Common myeloid progenitor, CD34-positive (primary cell): ENCODE results near the gene SLX4IP.

ENCODE experiments used
- CTCF ChIA-PET: fragments of 350-600 bp; sonication (Branson Sonifier 250); formaldehyde crosslinking; loops from one replicate; lab custom pipeline; 2021; ENCODE audit warnings: antibody characterized with exemption; lab: Charles Lee
- POLR2A ChIA-PET: fragments of 350-600 bp; sonication (Branson Sonifier 250); formaldehyde crosslinking; loops from one replicate; lab custom pipeline; 2021; ENCODE audit warnings: antibody characterized with exemption; lab: Charles Lee
- DNase-seq, 3 donors: peaks; one replicate each; pipeline versions ENCODE4 v3.0.0 to v3.0.0-alpha.2; 2013
- H3K27ac ChIP-seq, 2 experiments: 1 replicate in 1 of 2; 2 replicates in 1 of 2; pipeline ENCODE4 v1.7.0; 2013; ENCODE audit warnings: inconsistent platforms in 2 of 2, low read length in 2 of 2, mild to moderate bottlenecking in 2 of 2, low read depth in 1 of 2, moderate library complexity in 1 of 2; ENCODE audit not compliant: severe bottlenecking in 2 of 2, insufficient read depth in 1 of 2, poor library complexity in 1 of 2
- H3K27me3 ChIP-seq, 5 experiments: replicated peaks in 2 of 5; 1 replicate in 3 of 5; 2 replicates in 2 of 5; pipeline versions ENCODE4 v1.6.1 to v1.7.0; 2013; ENCODE audit warnings: low read length in 4 of 5, mild to moderate bottlenecking in 2 of 5, moderate library complexity in 2 of 5, inconsistent platforms in 1 of 5; ENCODE audit not compliant: insufficient read depth in 5 of 5, control insufficient read depth in 4 of 5
- H3K36me3 ChIP-seq, 4 experiments: 1 replicate in 2 of 4; 2 replicates in 2 of 4; pipeline versions ENCODE4 v1.6.1 to v1.7.0; 2013; ENCODE audit warnings: low read length in 3 of 4, control low read depth in 1 of 4, mild to moderate bottlenecking in 1 of 4; ENCODE audit not compliant: control insufficient read depth in 4 of 4, insufficient read depth in 4 of 4
- H3K4me1 ChIP-seq, 4 experiments: 1 replicate in 3 of 4; 2 replicates in 1 of 4; pipeline versions ENCODE4 v1.6.1 to v1.7.1; 2013; ENCODE audit warnings: low read length in 3 of 4, mild to moderate bottlenecking in 3 of 4, control low read depth in 1 of 4, inconsistent platforms in 1 of 4, moderate library complexity in 1 of 4; ENCODE audit not compliant: control insufficient read depth in 4 of 4, insufficient read depth in 4 of 4; ENCODE audit errors: control extremely low read depth in 1 of 4
- H3K4me3 ChIP-seq, 7 experiments: 1 replicate in 4 of 7; 2 replicates in 3 of 7; pipeline versions ENCODE4 v1.5.1 to v1.7.0; 2013; ENCODE audit warnings: mild to moderate bottlenecking in 7 of 7, low read length in 6 of 7, moderate library complexity in 6 of 7, inconsistent platforms in 2 of 7, low read depth in 2 of 7, control low read depth in 1 of 7; ENCODE audit not compliant: insufficient read depth in 4 of 7, control insufficient read depth in 1 of 7; ENCODE audit errors: extremely low read depth in 1 of 7
- H3K9me3 ChIP-seq, 5 experiments: 1 replicate in 4 of 5; 2 replicates in 1 of 5; pipeline versions ENCODE4 v1.6.1 to v1.7.1; 2013; ENCODE audit warnings: low read length in 4 of 5, mild to moderate bottlenecking in 2 of 5, inconsistent platforms in 1 of 5, low read depth in 1 of 5, moderate library complexity in 1 of 5; ENCODE audit not compliant: control insufficient read depth in 4 of 5, insufficient read depth in 2 of 5; ENCODE audit errors: control extremely low read depth in 1 of 5
- WGBS: methylation state at CpG from one replicate; pipeline ENCODE4 v1.1.5; 2013; ENCODE audit not compliant: insufficient coverage; 5-methylcytosine and 5-hydroxymethylcytosine counted together

Gene SLX4IP

DNA sequence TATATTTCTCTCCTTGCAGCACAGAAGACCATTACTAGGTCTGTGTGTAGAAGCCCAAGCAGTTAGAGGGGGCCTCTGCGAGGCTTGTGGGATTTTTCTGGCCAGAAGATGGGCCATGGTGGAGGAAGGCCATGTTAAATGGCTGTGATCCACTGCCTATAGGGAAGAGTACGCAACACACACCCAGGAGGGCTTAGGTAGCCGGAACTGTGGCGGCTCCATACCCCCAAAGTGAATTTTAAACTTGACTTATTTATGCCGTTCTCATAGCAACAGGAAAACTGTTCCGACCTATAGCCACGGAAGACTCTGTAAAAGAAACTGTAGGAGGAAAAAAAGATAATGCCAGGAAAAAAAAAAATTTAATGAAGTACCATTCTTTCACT is 69.5 kb downstream of the SLX4IP start:
- Histone ChIP-seq H3K27me3 (no peaks in the 10 kb centered on the region), H3K4me3 (peak overlapping the region in 2 of 7 experiments; percentile 16 to 34), H3K4me1 (peaks cover 41 to 97% (median 88%) of the 10 kb centered on the region in 4 experiments), H3K9me3 (no peaks in the 10 kb centered on the region), H3K36me3 (no peaks in the 10 kb centered on the region), H3K27ac (peak overlapping the region; percentile 16 to 67)
- ChIA-PET POLR2A (interaction anchor here (0.6 kb wide), 1 partner anchor 71 kb away, joined by 3 read pairs; the partner anchor contains the start of gene MKKS), CTCF (interaction anchor here (0.8 to 1.8 kb wide), 5 partner anchors 11 to 34 kb away, joined by 3 to 4 read pairs (median 4); no protein-coding TSS in a partner anchor)
- WGBS, result 68% methylated on average over 2 of the region's 7 CpGs
- DNase-seq, result no peak

DNA sequence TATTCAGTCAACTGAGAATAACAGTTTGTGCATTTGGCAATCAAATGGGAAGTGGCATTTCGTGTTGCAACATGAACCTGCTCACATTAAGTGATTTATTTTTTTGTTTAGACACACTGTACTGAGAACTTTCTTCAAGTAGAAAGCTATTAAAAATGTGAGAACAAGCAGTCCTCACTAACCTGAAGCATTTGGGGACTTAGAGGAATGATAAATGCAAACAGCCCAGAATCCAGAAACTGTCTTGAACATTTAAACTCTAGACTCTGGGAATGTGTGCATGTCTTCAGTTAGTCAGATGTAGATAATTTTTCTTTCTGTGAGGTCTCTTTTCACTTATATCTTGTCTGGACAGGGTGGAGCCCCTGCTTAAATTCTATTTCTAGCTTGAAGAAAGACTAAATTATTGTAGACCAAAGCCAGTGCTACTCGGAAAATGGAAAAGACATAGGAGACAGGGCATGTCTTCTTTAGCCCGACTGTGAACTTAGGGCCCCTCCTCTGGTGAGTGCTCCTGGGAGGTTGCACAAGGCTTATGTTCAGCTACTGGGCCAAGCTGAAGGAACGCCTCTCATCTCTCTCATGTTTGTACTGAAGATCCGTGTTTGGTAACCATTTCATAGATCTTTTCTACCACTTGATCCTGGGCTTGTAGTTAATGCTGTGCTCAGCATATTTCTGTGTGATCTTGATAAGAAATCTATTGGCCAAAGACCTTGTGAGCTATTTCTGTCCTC is 70.1 kb downstream of the SLX4IP start:
- POLR2A ChIA-PET, result no interaction called here
- no peaks in the 10 kb centered on the region for H3K9me3 ChIP-seq
- no peak overlapping the region for H3K4me3 ChIP-seq
- no peaks in the 10 kb centered on the region for H3K36me3 ChIP-seq
- CTCF ChIA-PET, result interaction anchor here (0.9 to 2.2 kb wide), 6 partner anchors 11 to 37 kb away, joined by 4 to 7 read pairs (median 4); no protein-coding TSS in a partner anchor
- H3K27ac ChIP-seq, result peak overlapping the region; percentile 25 to 67
- no peaks in the 10 kb centered on the region for H3K27me3 ChIP-seq
- peak in 2 of 3 donors; percentile 75 to 84 for DNase-seq
- WGBS, result 59% methylated on average over 2 of the region's 5 CpGs
- H3K4me1 ChIP-seq, result peaks cover 41 to 97% (median 91%) of the 10 kb centered on the region in 4 experiments

DNA sequence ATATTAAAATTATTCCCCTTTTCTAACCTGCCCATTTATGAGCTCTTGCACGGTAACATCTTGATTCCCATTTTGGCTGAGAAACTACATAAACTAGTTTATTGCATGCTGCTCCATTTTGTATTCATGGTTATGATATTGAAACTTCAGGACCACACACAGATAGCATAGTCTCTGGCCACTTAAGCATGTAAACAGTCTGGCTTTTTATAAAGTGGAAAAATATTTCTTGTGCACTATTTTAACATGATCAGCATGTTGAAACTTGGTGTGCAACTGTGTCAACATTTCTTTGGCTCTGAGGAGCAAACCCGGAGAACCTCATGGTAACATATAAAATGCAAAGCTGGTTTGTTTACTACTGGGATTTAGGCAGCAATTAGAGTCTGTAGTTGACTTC is 70.7 kb downstream of the SLX4IP start:
- whole genome bisulfite sequencing, result 100% methylated on average over 1 of the region's 2 CpGs
- ChIA-PET CTCF (interaction anchor here (0.9 to 2.2 kb wide), 5 partner anchors 16 to 38 kb away, joined by 3 to 7 read pairs (median 4); no protein-coding TSS in a partner anchor), POLR2A (no interaction called here)
- peaks cover 39 to 97% (median 89%) of the 10 kb centered on the region in 4 experiments for H3K4me1 ChIP-seq
- no peaks in the 10 kb centered on the region for H3K36me3 ChIP-seq
- no peaks in the 10 kb centered on the region for H3K9me3 ChIP-seq
- H3K4me3 ChIP-seq, result no peak overlapping the region
- no peak for DNase-seq
- H3K27ac ChIP-seq, result peak overlapping the region; percentile 20 to 25
- H3K27me3 ChIP-seq, result no peaks in the 10 kb centered on the region

DNA sequence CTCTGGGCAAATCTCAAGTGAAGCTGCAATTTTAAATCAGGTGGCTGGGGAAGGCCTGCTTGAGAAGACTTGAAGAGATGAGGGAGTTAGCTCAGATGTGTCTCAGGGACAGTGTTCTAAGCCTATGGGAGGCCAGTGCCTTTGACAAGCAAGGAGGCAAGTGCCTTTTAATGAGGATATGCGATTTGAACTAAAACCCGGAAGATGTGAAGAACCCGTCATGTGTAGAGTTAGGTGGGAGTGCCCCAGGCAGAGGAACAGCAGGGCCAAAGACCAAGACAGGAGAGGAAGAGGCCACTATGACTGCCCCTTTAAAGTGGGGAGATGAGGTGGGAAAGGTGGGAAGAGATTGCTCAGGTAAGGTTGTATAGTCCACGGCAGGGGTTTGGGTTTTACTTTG is 71.9 kb downstream of the SLX4IP start:
- H3K27me3 ChIP-seq, result no peaks in the 10 kb centered on the region
- CTCF ChIA-PET, result interaction anchor here (2.2 kb wide), 1 partner anchor 30 kb away, joined by 7 read pairs; no protein-coding TSS in a partner anchor
- H3K4me3 ChIP-seq, result no peak overlapping the region
- H3K27ac ChIP-seq, result no peak overlapping the region
- no peaks in the 10 kb centered on the region for H3K36me3 ChIP-seq
- peaks cover 43 to 95% (median 90%) of the 10 kb centered on the region in 4 experiments for H3K4me1 ChIP-seq
- no peak for DNase-seq
- H3K9me3 ChIP-seq, result no peaks in the 10 kb centered on the region
- POLR2A ChIA-PET, result no interaction called here
- WGBS, result 78% methylated on average over 3 of the region's 4 CpGs

DNA sequence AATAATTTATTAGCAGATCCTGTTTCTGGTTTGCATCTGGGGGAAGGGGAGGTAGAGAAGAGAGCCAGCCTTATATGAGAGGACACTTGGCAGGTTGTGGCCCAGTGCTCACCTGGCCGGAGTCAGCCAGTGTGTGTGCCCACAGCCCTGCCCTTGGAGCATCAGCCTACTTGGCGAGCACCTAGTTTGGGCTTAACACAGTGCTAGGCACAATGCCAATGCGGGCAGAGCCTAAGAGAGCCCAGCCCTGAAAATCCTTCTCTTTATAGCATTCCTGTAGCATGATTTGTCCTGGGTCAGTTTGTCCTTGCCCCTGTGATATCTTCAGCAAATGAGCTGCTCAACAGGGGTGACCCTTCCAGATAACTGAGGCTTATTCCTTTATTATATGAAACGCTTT is 73.0 kb downstream of the SLX4IP start:
- H3K27me3 ChIP-seq, result no peaks in the 10 kb centered on the region
- H3K4me1 ChIP-seq, result peaks cover 46 to 92% (median 87%) of the 10 kb centered on the region in 4 experiments
- no peak overlapping the region for H3K4me3 ChIP-seq
- no peak for DNase-seq
- POLR2A ChIA-PET, result no interaction called here
- WGBS, result 96% methylated on average over 3 of the region's 4 CpGs
- H3K27ac ChIP-seq, result peak overlapping the region in 1 of 2 experiments; percentile 80
- no peaks in the 10 kb centered on the region for H3K9me3 ChIP-seq
- no peaks in the 10 kb centered on the region for H3K36me3 ChIP-seq
- CTCF ChIA-PET, result interaction anchor here (1.3 kb wide), 1 partner anchor 19 kb away, joined by 4 read pairs; no protein-coding TSS in a partner anchor

DNA sequence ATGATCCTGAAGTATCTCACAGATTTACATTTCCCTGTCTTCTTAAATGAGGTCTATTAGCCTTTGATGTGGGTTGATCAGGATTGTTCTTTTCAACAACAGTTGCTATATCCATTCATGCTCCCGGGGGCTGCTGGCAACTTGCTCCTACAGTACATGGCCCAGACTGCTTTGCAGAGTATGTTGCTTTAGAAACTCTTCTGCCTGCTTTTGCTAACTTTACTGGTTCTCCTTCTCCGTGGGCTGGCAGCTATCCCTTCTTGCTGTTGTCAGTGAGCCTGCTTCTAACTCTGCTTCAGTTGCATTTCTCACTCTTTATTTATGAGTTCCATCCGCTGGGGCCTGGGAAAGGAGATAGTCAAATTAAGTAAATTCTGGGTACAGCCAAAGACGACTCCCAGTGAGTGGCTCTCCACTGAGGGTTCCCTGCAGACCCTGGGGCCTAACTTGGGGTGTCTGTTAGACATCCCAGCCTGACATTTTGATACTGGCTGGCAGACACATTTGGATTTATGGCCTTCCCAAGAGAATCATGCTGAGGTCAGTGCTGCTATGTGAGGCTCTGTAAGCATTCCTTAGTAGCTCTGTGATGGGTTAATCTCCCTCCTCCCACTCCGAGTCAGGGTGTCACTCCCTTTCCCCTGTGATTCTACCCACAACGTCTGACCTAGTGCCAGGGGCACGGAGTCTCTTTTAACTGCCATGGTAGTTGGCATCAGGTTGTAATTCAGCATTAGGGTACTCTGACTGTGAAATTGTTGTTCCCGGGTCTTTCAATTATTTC is 73.6 kb downstream of the SLX4IP start:
- Histone ChIP-seq H3K27ac (peak overlapping the region; percentile 46 to 80), H3K36me3 (no peaks in the 10 kb centered on the region), H3K9me3 (no peaks in the 10 kb centered on the region), H3K4me1 (peaks cover 46 to 92% (median 87%) of the 10 kb centered on the region in 4 experiments), H3K4me3 (peak overlapping the region in 2 of 7 experiments; percentile 27 to 44), H3K27me3 (no peaks in the 10 kb centered on the region)
- DNase-seq, result peak in 2 of 3 donors; percentile 43 to 62
- 16% methylated on average over 6 of the region's 8 CpGs for WGBS
- ChIA-PET POLR2A (no interaction called here), CTCF (interaction anchor here (0.7 to 2.4 kb wide), 4 partner anchors 10 to 81 kb away, joined by 3 to 7 read pairs (median 4); no protein-coding TSS in a partner anchor)
